ENCODE results near the gene PDE9A. TPM values are rescaled to one million over a fixed set of nuclear protein-coding genes. Genes with fewer than 3 reads are reported as not detected.

Gene PDE9A
- total RNA-seq, 1 donor from 2014 or later: 1.6 TPM

- no peaks in the 10 kb centered on the region for H3K27me3 ChIP-seq (ENCODE audit: control insufficient read depth, insufficient read depth, low read length)
- TF ChIP-seq CTCF (IDR thresholded peaks at IDR 0.05; ENCODE audit: insufficient read depth, low read length, severe bottlenecking): no peak
- FAIRE-seq (no peak), DNase-seq (ENCODE audit: low read depth) (no peak)
- H3K4me3 ChIP-seq (ENCODE audit: low read depth, low read length): no peak overlapping the region
- H3K36me3 ChIP-seq (ENCODE audit: control insufficient read depth, insufficient read depth, low read length): no peaks in the 10 kb centered on the region
These were observed 49.9 kb downstream of the PDE9A start for GRCh38 chr21:42703136-42703908.

- H3K4me3 ChIP-seq (ENCODE audit: low read depth, low read length): no peak overlapping the region
- H3K36me3 ChIP-seq (ENCODE audit: control insufficient read depth, insufficient read depth, low read length): no peaks in the 10 kb centered on the region
- FAIRE-seq: no peak
- TF ChIP-seq CTCF (IDR thresholded peaks at IDR 0.05; ENCODE audit: insufficient read depth, low read length, severe bottlenecking): no peak
- no peak for DNase-seq (ENCODE audit: low read depth)
- no peaks in the 10 kb centered on the region for H3K27me3 ChIP-seq (ENCODE audit: control insufficient read depth, insufficient read depth, low read length)
These were observed 50.5 kb downstream of the PDE9A start for GRCh38 chr21:42703965-42704364.

- no peaks in the 10 kb centered on the region for H3K36me3 ChIP-seq (ENCODE audit: control insufficient read depth, insufficient read depth, low read length)
- H3K27me3 ChIP-seq (ENCODE audit: control insufficient read depth, insufficient read depth, low read length): no peaks in the 10 kb centered on the region
- no peak for TF ChIP-seq CTCF (IDR thresholded peaks at IDR 0.05; ENCODE audit: insufficient read depth, low read length, severe bottlenecking)
- DNase-seq (ENCODE audit: low read depth): no peak
- no peak overlapping the region for H3K4me3 ChIP-seq (ENCODE audit: low read depth, low read length)
- no peak for FAIRE-seq
These were observed 51.4 kb downstream of the PDE9A start for GRCh38 chr21:42704861-42705260.

GRCh38 chr21:42705346-42705745, 51.9 kb downstream of the PDE9A start:
- H3K27me3 ChIP-seq (ENCODE audit: control insufficient read depth, insufficient read depth, low read length): no peaks in the 10 kb centered on the region
- FAIRE-seq: no peak
- DNase-seq (ENCODE audit: low read depth): no peak
- H3K36me3 ChIP-seq (ENCODE audit: control insufficient read depth, insufficient read depth, low read length): no peaks in the 10 kb centered on the region
- no peak for TF ChIP-seq CTCF (IDR thresholded peaks at IDR 0.05; ENCODE audit: insufficient read depth, low read length, severe bottlenecking)
- H3K4me3 ChIP-seq (ENCODE audit: low read depth, low read length): no peak overlapping the region

- H3K36me3 ChIP-seq (ENCODE audit: control insufficient read depth, insufficient read depth, low read length): no peaks in the 10 kb centered on the region
- no peak overlapping the region for H3K4me3 ChIP-seq (ENCODE audit: low read depth, low read length)
- DNase-seq (ENCODE audit: low read depth) (no peak), FAIRE-seq (no peak)
- no peak for TF ChIP-seq CTCF (IDR thresholded peaks at IDR 0.05; ENCODE audit: insufficient read depth, low read length, severe bottlenecking)
- no peaks in the 10 kb centered on the region for H3K27me3 ChIP-seq (ENCODE audit: control insufficient read depth, insufficient read depth, low read length)
These were observed 52.4 kb downstream of the PDE9A start for GRCh38 chr21:42705746-42706374.
